Skeletal muscle satellite cell (primary cell): Measurements from ENCODE around the gene CFAP161.
A peak's percentile ranks its signal among the peaks of the same experiment; 100 is the strongest.

Experiments
- H3K27me3 ChIP-seq: 2 replicates; pipeline ENCODE4 v1.7.0; 2013; ENCODE audit warnings: low read length; ENCODE audit not compliant: control insufficient read depth, insufficient read depth
- H3K36me3 ChIP-seq: 2 replicates; pipeline ENCODE4 v1.7.0; 2013; ENCODE audit warnings: mild to moderate bottlenecking, control low read depth, low read length; ENCODE audit not compliant: insufficient read depth
- H3K4me1 ChIP-seq: 2 replicates; pipeline ENCODE4 v1.7.0; 2013; ENCODE audit warnings: low read length; ENCODE audit not compliant: control insufficient read depth, insufficient read depth
- H3K4me2 ChIP-seq: 2 replicates; pipeline ENCODE4 v1.7.0; 2013; ENCODE audit warnings: mild to moderate bottlenecking, low read length
- H3K4me3 ChIP-seq: 2 replicates; pipeline ENCODE4 v1.7.0; 2013; ENCODE audit warnings: low read length
- H3K9ac ChIP-seq: 2 replicates; pipeline ENCODE4 v1.7.0; 2013; ENCODE audit warnings: mild to moderate bottlenecking, low read depth, low read length, moderate library complexity
- H3K9me3 ChIP-seq: replicated peaks from 2 replicates; pipeline ENCODE4 v1.7.0; 2013; ENCODE audit warnings: mild to moderate bottlenecking, control low read depth, low read length

The CFAP161 gene

DNA sequence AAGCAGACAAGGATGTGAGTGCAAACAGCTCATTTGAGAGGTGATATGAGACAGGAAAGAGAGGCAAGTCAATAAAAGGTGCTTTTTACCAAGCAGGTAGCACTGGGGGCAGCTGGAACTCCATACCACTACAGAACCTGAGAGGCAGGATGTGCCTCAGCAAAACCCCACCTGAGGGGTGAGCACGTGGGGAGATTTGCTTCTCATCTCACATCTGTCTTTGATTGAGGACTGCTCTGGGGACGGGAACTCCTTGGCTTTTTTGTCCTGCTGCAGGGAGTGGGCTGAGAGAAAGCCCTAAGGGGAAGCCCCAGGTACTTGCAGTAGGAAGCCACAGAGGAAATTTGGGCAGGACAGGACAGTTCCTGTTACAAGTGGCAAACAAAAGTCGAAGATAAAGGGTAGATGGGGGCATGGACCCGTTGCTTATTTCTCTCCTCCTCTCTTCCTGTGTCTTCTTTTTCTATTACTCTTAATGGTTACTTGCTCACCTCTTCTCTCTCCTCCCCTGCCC lies 27.1 kb downstream of the CFAP161 start:
- no peaks in the 10 kb centered on the region for H3K9me3 ChIP-seq
- H3K27me3 ChIP-seq = no peaks in the 10 kb centered on the region
- H3K4me2 ChIP-seq = peak overlapping the region; percentile 24
- H3K36me3 ChIP-seq = no peaks in the 10 kb centered on the region
- no peak overlapping the region for H3K9ac ChIP-seq
- H3K4me1 ChIP-seq = peaks cover 46% of the 10 kb centered on the region
- H3K4me3 ChIP-seq = no peak overlapping the region

DNA sequence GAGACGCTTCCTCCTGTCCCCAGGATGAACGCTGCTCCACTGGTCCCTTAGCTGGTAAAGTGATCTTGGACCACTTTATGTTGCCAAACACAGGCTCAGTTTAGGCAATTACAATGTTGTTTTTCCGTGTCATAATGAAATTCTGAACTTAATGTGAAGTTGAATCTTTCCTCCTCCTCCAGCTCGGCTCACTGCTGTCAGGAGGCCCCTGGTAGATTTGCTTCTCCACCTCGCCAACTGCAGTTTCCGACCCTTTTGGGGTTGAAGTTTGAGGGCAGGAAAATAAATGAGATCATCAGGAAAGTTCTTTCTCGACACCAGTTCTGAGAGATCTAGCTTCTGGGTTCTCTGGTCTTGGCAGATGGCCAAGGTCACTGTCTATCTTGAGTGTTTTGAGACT lies 27.8 kb downstream of the CFAP161 start:
- Histone ChIP-seq H3K36me3 (no peaks in the 10 kb centered on the region), H3K9ac (no peak overlapping the region)

DNA sequence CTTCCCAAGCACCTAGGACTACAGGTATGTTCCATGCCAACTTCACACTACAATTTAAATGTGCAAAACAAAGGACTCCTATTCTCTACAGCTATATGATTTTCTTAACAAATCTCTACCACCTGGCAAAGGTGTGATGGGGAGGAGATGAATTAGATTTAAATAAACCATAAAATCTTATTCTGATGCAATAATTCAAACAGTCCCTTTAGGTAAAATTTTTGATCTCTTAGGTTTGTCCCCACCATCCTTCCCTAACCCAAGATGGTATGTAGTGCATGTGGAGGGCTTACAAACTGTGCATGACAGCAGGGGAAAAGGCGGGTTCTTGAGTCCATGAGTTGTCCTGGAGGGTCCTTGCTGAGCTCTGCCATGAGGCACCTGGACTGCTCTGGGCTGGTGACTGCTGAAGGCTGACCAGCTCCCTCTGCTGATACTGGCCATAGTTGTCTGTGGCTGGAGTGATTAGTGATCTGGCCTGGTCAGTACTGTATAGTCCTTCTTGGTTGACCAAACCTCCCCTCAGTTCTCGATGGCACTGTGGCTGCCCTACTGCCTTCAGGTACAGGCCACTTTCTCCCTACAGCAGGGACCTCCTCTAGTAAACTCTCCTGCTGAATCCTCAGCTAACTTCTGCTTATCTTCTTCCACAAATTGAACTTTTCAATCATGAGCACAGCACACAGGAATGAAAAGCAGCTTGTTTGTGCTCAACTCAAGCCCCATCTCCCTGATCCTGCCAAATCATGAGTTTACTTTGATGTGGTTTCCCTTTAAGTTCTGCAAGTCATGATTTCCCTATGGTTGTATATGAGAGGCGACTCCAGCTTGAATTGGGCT lies 30.1 kb downstream of the CFAP161 start:
- Histone ChIP-seq H3K36me3 (no peaks in the 10 kb centered on the region), H3K4me1 (peaks cover 47% of the 10 kb centered on the region), H3K4me2 (peak overlapping the region; percentile 37), H3K9me3 (no peaks in the 10 kb centered on the region), H3K4me3 (no peak overlapping the region), H3K27me3 (no peaks in the 10 kb centered on the region), H3K9ac (no peak overlapping the region)

More for the DNA sequence above, 27.8 kb downstream of the CFAP161 start:
- H3K27me3 ChIP-seq = no peaks in the 10 kb centered on the region
- no peaks in the 10 kb centered on the region for H3K9me3 ChIP-seq
- no peak overlapping the region for H3K4me2 ChIP-seq
- H3K4me3 ChIP-seq = no peak overlapping the region
- peaks cover 48% of the 10 kb centered on the region for H3K4me1 ChIP-seq

DNA sequence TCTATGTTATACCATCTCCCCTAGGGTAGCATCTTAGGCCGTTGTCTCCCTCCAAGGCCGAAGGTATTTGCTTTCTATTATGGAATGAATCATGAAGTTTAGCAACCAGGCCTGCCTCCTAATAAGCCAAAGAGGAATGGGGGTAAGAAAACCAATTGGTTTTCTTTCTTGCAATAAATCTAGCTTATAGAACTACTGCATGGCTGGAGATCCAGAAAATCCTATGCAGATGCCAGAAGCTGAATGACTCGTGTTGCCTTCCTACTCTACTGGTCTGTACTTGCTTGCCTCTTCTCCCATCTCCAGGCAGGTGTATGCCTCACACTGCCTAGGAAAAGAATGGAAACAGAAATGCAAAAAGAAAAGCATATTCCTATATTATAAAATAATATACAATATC lies 31.5 kb downstream of the CFAP161 start:
- Histone ChIP-seq H3K36me3 (no peaks in the 10 kb centered on the region), H3K4me2 (no peak overlapping the region), H3K9me3 (no peaks in the 10 kb centered on the region), H3K4me1 (peaks cover 41% of the 10 kb centered on the region), H3K9ac (no peak overlapping the region), H3K27me3 (no peaks in the 10 kb centered on the region), H3K4me3 (no peak overlapping the region)

DNA sequence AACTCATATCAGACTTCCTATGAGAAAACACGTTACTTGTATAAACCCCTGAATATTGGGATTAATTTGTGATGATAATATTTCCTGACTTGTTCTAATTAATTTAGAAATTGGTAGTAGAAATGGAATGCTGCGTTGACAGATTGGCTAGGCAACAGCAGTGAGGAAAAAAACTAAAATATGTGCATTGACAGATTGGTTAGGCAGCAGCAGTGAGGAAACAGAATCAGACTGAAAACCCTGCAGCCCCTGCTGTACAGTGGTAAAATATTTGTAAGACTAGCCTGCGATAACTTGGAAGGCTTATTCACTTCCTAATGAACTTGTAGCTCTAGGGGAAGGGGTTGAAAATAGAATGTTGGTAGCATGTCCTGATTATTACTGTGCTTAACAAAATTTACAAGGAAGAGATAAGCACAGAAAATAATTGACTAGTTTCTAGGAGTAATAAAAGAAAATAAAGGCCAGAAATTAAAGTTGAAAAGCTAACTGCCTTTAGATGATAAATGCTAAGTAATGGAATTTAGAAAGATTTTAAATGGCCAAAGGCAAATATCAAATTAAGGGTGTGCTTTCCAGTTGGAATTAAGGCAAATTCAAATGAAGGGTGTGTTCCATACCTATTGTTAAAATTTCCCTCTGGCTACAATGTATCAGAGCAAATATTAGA lies 32.7 kb downstream of the CFAP161 start:
- Histone ChIP-seq H3K4me2 (no peak overlapping the region), H3K9ac (no peak overlapping the region), H3K4me1 (peaks cover 29% of the 10 kb centered on the region), H3K4me3 (no peak overlapping the region), H3K27me3 (no peaks in the 10 kb centered on the region), H3K36me3 (no peaks in the 10 kb centered on the region), H3K9me3 (no peaks in the 10 kb centered on the region)

DNA sequence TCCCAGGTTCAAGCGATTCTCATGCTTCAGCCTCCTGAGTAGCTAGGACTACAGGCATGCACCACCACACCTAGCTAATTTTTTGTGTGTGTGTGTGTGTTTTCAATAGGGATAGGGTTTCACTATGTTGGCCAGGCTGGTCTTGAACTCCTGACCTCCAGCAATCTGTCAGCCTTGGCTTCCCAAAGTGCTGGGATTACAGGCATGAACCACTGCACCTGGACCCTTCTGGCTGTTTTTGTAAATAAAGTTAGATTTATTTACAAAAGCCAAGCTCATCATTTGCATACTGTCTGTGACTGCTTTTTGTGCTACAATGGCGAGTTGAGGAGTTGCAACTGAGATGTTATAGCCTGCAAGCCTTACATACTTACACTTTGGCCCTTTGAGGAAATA lies 34.1 kb downstream of the CFAP161 start:
- Histone ChIP-seq H3K9me3 (no peaks in the 10 kb centered on the region), H3K27me3 (no peaks in the 10 kb centered on the region), H3K9ac (no peak overlapping the region), H3K4me1 (peaks cover 26% of the 10 kb centered on the region), H3K4me3 (no peak overlapping the region), H3K36me3 (no peaks in the 10 kb centered on the region), H3K4me2 (no peak overlapping the region)

DNA sequence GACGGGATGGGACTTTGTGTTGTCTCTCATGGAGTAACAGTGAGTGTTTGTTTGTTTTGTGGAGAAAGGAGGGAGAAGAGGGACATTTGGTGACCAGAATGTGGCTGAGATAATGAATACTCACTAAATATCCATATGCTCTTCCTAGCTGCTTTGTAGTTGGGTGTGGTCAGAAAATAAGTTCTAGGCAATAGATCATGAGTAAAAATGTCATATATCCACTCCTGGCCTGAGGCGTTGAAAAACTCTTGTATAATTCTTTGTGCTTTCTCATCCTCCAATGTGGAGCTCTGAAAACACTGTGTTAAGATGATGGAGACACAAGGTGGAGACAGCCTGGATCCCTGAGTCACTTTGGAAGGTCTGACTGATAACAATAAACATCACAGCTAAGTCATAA lies 34.6 kb downstream of the CFAP161 start:
- Histone ChIP-seq H3K9me3 (no peaks in the 10 kb centered on the region), H3K4me2 (no peak overlapping the region), H3K27me3 (no peaks in the 10 kb centered on the region), H3K4me3 (no peak overlapping the region), H3K4me1 (peaks cover 26% of the 10 kb centered on the region), H3K36me3 (no peaks in the 10 kb centered on the region), H3K9ac (no peak overlapping the region)

DNA sequence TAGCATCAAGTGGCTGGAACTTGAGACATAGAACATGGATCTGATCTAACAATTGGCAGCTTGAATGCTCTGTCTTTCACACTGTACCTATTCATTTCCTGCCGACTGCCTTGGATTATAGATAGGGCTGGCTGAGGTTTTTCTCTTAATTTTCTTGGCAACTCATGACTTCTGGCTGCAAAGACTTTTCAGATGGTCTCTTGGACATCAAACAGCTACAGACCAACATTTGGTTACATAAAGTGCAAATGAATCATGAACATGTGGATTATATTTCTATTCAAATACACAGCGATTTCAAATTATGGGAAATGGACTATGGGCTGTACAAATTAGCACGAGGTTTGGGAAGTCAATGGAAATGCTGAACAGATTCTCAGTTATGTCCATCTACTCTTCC lies 36.4 kb downstream of the CFAP161 start:
- H3K4me1 ChIP-seq = peaks cover 9% of the 10 kb centered on the region
- no peak overlapping the region for H3K4me3 ChIP-seq
- no peaks in the 10 kb centered on the region for H3K9me3 ChIP-seq
- no peak overlapping the region for H3K4me2 ChIP-seq
- no peak overlapping the region for H3K9ac ChIP-seq
- H3K36me3 ChIP-seq = no peaks in the 10 kb centered on the region
- H3K27me3 ChIP-seq = no peaks in the 10 kb centered on the region

DNA sequence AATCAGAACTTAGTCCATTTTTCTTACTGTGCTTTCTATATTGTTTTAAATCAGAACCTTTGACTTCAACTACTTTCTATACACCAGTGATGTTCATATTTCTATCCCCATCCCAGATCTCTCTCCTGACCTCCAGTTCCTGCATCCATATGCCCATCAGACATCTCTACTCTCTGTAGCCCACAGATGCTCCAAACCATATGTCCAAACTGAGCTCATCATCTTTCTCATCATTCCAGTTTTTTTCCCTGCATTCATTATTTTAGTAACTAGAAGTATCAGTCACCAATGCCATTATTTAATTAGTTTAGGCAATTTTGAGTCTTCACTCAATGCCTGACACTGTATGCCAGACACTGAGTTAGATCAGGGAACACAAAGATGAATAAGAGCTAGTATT lies 37.2 kb downstream of the CFAP161 start:
- Histone ChIP-seq H3K9me3 (no peaks in the 10 kb centered on the region), H3K27me3 (no peaks in the 10 kb centered on the region), H3K4me3 (no peak overlapping the region), H3K4me2 (no peak overlapping the region), H3K36me3 (no peaks in the 10 kb centered on the region), H3K9ac (no peak overlapping the region), H3K4me1 (peaks cover 9% of the 10 kb centered on the region)

DNA sequence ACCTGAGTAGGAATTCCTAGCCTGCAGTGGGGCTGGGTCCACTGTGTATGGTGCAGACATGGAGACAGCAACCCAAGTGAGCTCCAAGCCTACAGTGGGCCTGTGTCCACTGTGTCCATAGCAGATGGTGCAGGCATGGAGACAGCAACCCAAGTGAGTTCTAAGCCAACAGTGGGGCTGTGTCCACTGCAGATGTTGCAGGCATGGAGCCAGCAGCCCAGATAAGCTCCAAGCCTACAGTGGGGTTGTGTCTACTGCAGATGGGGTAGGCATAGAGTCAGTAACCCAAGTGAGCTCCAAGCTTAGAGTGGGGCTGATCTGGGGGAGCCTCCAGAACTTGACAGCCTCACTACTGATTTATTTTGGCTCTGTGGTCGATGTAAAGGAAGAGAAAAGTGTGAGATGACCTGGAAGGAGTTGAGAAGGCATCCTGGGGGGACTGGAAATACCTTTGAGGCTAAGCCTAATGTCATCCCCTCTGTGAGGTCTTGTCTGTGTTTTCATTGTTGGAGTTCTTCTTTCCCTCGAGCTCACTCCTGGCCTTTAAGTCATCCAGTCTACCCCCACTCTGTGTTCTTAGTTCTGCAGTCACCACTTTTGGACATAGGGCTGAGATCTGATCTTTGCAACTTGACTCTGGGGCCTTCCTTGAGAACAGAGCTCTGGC lies 40.2 kb downstream of the CFAP161 start:
- Histone ChIP-seq H3K9me3 (no peaks in the 10 kb centered on the region), H3K27me3 (no peaks in the 10 kb centered on the region), H3K4me2 (no peak overlapping the region), H3K4me3 (no peak overlapping the region), H3K4me1 (no peaks in the 10 kb centered on the region), H3K36me3 (no peaks in the 10 kb centered on the region), H3K9ac (no peak overlapping the region)

DNA sequence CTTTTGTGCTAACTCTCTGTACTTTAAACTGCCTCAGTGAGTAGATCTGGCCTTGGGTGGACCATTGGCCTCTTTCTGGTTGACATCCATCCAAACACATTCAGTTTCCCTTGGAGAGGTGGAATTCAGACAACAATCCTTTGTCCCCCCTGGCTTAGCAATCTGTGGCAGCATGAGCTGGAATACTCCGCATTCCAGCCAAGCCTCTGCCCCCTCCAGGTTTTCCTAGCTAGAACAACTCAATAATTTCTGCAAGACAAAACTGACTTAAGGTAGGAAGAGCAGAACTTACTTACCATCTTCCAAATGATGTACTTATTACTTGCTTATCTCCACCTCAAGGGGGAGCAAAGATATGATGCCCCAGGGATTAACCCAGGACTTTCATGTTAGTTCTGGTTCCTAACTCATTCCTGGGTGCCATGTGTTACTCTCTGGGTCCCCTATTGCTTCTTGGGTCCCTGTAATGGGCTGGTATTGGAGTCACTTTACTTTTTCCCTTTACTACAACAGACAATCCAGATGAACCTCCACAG lies 40.8 kb downstream of the CFAP161 start:
- no peak overlapping the region for H3K4me3 ChIP-seq
- H3K4me1 ChIP-seq = no peaks in the 10 kb centered on the region
- H3K9ac ChIP-seq = no peak overlapping the region
- H3K27me3 ChIP-seq = no peaks in the 10 kb centered on the region
- H3K9me3 ChIP-seq = no peaks in the 10 kb centered on the region
- H3K36me3 ChIP-seq = no peaks in the 10 kb centered on the region
- no peak overlapping the region for H3K4me2 ChIP-seq
